ENCODE data around the gene TSPAN9.

The TSPAN9 gene

DNA sequence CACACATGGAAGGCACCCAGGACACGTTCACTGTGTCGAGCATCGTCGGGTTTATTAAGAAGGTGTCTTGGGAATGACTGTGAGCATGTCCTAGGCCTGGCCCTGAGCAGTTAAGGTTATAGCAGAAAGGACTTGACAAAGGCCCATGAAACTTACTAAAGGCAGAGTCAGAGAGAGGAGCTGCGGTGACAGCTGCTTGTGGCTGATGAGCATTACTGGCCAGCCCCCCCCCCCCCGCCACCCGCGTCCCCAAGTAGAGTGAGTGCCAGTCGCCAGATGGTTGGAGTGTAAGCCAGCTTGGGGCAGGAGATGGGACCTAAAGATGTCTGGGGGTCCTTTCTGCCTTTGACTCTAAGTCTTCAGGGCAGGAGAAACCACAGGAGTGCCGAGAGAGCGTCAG lies 169.9 kb downstream of the TSPAN9 start:
- H3K36me3 ChIP-seq (ENCODE audit: control insufficient read depth, insufficient read depth, low read length) = no peaks in the 10 kb centered on the region
- no peaks in the 10 kb centered on the region for H3K9me3 ChIP-seq (ENCODE audit: control insufficient read depth, low read length)
- no peaks in the 10 kb centered on the region for H3K27me3 ChIP-seq (ENCODE audit: control insufficient read depth, insufficient read depth, low read length)
- peaks cover 11% of the 10 kb centered on the region for H3K79me2 ChIP-seq
- no peak overlapping the region for H3K4me2 ChIP-seq (ENCODE audit: low read length)
- no peak overlapping the region for H3K4me3 ChIP-seq (ENCODE audit: low read depth, low read length)
- H3K4me1 ChIP-seq = no peaks in the 10 kb centered on the region
- H2AFZ ChIP-seq = no peak overlapping the region
- TF ChIP-seq, protein P1, sequence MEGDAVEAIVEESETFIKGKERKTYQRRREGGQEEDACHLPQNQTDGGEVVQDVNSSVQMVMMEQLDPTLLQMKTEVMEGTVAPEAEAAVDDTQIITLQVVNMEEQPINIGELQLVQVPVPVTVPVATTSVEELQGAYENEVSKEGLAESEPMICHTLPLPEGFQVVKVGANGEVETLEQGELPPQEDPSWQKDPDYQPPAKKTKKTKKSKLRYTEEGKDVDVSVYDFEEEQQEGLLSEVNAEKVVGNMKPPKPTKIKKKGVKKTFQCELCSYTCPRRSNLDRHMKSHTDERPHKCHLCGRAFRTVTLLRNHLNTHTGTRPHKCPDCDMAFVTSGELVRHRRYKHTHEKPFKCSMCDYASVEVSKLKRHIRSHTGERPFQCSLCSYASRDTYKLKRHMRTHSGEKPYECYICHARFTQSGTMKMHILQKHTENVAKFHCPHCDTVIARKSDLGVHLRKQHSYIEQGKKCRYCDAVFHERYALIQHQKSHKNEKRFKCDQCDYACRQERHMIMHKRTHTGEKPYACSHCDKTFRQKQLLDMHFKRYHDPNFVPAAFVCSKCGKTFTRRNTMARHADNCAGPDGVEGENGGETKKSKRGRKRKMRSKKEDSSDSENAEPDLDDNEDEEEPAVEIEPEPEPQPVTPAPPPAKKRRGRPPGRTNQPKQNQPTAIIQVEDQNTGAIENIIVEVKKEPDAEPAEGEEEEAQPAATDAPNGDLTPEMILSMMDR (IDR thresholded peaks at IDR 0.05) = no peak
- no peak overlapping the region for H3K27ac ChIP-seq
- no peak overlapping the region for H3K9ac ChIP-seq

DNA sequence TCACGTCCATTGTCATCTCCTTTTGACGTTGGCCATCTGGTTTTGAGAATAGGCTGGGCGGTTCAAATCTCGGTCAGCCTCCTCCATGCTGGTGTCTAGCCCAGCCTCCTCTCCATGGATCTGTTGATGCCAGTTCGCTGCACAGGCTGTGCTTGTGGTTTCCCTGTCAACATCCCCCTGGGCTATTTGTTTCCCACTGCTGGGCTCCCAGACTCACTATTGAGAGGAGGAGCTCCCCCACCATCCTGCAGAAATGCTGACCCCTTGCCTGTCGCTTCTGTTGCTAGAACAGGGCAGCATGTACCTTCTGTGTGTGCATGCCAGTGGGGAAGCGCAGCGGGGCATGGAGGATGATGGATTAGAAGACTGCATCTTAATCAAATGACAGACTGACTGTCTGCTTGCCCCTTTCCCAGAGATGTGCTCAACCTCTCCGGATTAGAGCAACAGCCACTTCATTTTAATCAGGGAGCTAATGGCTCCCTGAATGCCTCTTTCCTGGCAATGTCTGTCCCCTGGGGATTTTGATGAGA lies 170.5 kb downstream of the TSPAN9 start:
- Histone ChIP-seq H3K4me1 (no peaks in the 10 kb centered on the region), H3K27ac (no peak overlapping the region), H3K4me2 (ENCODE audit: low read length) (no peak overlapping the region), H3K79me2 (peaks cover 11% of the 10 kb centered on the region), H3K27me3 (ENCODE audit: control insufficient read depth, insufficient read depth, low read length) (no peaks in the 10 kb centered on the region), H2AFZ (no peak overlapping the region), H3K36me3 (ENCODE audit: control insufficient read depth, insufficient read depth, low read length) (no peaks in the 10 kb centered on the region), H3K4me3 (ENCODE audit: low read depth, low read length) (no peak overlapping the region), H3K9ac (no peak overlapping the region), H3K9me3 (ENCODE audit: control insufficient read depth, low read length) (no peaks in the 10 kb centered on the region)
- TF ChIP-seq, protein P1 (IDR thresholded peaks at IDR 0.05) = no peak

DNA sequence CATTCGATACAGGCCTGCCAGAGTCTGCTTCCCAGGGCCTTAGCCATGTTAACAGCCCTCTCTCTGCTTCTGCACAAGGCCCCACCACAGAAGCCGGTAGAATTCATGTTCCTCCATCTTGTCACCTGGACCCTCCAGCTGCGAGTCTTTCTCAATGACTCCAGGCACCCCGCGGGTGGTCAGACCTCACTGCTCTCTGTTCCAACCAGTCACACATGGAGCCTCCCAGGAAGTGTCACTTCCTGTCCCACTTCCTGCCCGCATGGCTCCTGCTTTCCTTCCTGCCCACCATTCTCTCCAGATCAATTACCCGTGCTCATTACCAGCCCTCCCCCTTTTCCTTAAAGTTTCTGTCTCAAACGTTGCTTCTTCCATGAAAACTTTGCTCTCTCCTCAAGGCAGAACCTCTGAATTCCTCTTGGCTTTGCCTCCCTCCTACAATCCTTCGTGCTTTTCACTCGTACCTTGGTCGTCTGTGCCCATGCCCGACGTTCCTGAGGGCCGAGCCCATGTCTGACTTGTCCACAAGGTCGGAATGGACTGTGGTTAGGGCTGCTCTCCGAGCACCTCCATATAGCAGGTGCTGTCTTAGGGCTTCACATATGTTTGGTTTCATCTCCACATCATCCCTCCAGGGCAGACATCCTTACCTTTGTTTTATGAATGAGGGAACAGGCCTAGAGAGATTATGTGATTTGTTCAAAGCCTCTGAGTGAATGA lies 172.1 kb downstream of the TSPAN9 start:
- no peak overlapping the region for H3K27ac ChIP-seq
- no peak overlapping the region for H3K4me3 ChIP-seq (ENCODE audit: low read depth, low read length)
- no peaks in the 10 kb centered on the region for H3K27me3 ChIP-seq (ENCODE audit: control insufficient read depth, insufficient read depth, low read length)
- H3K36me3 ChIP-seq (ENCODE audit: control insufficient read depth, insufficient read depth, low read length) = no peaks in the 10 kb centered on the region
- H3K4me1 ChIP-seq = no peaks in the 10 kb centered on the region
- peaks cover 9% of the 10 kb centered on the region for H3K79me2 ChIP-seq
- no peaks in the 10 kb centered on the region for H3K9me3 ChIP-seq (ENCODE audit: control insufficient read depth, low read length)
- TF ChIP-seq, protein P1 (IDR thresholded peaks at IDR 0.05) = no peak
- no peak overlapping the region for H3K9ac ChIP-seq
- no peak overlapping the region for H3K4me2 ChIP-seq (ENCODE audit: low read length)
- H2AFZ ChIP-seq = no peak overlapping the region

DNA sequence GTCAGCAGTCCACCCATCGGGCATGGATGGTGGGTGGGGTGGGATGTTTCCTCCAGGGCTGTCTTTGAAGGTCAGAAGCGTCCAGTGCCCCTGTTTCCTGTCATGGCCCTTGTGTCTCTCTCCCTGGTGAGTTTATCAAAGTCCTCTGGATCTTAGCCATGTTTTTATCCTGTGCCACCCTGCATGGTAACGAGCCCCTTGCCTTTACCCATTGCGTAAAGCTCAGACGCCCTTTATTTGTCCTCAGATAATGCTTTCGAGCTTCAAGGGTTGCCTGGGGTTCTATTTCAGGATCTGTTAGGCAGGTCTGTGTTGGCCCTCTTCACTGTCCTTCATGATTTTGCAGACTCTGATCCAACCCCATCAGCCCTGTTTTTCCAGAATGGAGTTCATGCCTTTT lies 172.9 kb downstream of the TSPAN9 start:
- H3K27ac ChIP-seq = no peak overlapping the region
- no peak overlapping the region for H3K9ac ChIP-seq
- no peak overlapping the region for H3K4me2 ChIP-seq (ENCODE audit: low read length)
- H3K79me2 ChIP-seq = peaks cover 9% of the 10 kb centered on the region
- TF ChIP-seq, protein P1 (IDR thresholded peaks at IDR 0.05) = no peak
- H3K4me1 ChIP-seq = no peaks in the 10 kb centered on the region
- no peaks in the 10 kb centered on the region for H3K36me3 ChIP-seq (ENCODE audit: control insufficient read depth, insufficient read depth, low read length)
- no peak overlapping the region for H2AFZ ChIP-seq
- no peaks in the 10 kb centered on the region for H3K9me3 ChIP-seq (ENCODE audit: control insufficient read depth, low read length)
- H3K27me3 ChIP-seq (ENCODE audit: control insufficient read depth, insufficient read depth, low read length) = no peaks in the 10 kb centered on the region
- H3K4me3 ChIP-seq (ENCODE audit: low read depth, low read length) = no peak overlapping the region

DNA sequence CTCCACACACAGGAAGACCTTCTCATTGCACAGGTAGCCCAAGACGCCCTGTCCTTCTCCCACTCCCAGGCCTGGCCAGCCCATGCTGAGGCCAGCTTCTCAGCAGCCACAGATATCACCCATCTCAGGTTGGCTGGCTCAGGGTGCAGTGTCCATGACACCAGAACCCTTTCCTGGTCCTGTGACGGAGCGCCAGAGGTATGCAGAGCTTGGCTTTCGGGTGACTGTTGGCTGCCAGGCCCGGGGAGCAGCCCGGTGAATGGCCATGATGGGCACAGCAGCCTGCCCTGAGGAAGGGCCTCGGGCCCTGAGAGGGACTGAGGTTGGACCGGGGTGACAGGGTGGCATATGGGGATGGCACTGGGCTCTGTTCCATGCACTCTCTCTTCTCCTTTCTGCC lies 173.4 kb downstream of the TSPAN9 start:
- no peak overlapping the region for H3K4me3 ChIP-seq (ENCODE audit: low read depth, low read length)
- no peaks in the 10 kb centered on the region for H3K4me1 ChIP-seq
- H3K36me3 ChIP-seq (ENCODE audit: control insufficient read depth, insufficient read depth, low read length) = no peaks in the 10 kb centered on the region
- no peak overlapping the region for H3K4me2 ChIP-seq (ENCODE audit: low read length)
- H3K79me2 ChIP-seq = peaks cover 6% of the 10 kb centered on the region
- TF ChIP-seq, protein P1 (IDR thresholded peaks at IDR 0.05) = no peak
- no peak overlapping the region for H2AFZ ChIP-seq
- H3K9ac ChIP-seq = no peak overlapping the region
- no peak overlapping the region for H3K27ac ChIP-seq
- H3K9me3 ChIP-seq (ENCODE audit: control insufficient read depth, low read length) = no peaks in the 10 kb centered on the region
- H3K27me3 ChIP-seq (ENCODE audit: control insufficient read depth, insufficient read depth, low read length) = no peaks in the 10 kb centered on the region
